Non-pigmented ciliary epithelial cell (primary cell): Measurements from ENCODE around the gene DUXB.
A peak's percentile ranks its signal among the peaks of the same experiment; 100 is the strongest.

Source experiments
- DNase-seq: peaks from one replicate; pipeline ENCODE4 v3.0.0-alpha.2; 2010; ENCODE audit warnings: low read depth

The DUXB gene

DNA sequence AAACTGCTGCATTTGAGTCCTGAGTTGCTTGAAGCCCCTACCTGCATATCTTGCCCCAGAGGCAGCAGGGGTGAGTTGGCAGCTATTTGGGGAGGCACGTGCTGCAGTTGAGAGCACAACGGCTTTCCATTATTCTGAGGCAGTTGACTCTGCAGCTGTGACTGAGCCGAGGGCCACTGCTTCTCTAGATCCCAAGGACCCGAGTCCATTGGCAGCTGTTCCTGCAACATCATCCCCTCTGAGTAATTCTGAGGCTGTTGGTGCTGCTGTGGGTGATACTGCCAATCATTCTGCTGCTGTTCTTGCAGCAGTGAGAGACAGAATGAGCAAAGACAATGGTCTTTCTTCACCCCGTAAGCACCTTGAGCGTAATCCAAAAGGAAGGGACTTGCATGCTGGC lies 40.9 kb downstream of the DUXB start:
- DNase-seq: no peak

DNA sequence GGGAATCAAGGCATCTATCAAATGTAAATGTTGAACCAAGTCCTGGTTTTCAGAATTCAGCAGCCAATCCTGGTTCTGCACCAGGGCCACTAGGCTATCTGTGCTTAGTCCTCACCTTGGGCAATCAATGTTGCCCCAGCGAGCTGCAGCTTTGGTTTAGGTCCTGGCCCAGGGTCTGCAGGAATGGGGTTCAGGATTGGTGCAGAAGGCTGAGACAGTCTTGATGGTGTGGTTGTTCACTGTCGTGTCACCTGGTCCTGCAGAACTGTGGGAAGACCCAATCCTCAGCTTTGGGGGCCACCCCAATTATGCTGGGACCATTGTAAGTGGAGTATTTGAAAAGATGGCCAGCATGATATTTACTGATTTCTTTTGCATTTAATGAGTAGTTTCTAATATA lies 43.1 kb downstream of the DUXB start:
- no peak for DNase-seq

DNA sequence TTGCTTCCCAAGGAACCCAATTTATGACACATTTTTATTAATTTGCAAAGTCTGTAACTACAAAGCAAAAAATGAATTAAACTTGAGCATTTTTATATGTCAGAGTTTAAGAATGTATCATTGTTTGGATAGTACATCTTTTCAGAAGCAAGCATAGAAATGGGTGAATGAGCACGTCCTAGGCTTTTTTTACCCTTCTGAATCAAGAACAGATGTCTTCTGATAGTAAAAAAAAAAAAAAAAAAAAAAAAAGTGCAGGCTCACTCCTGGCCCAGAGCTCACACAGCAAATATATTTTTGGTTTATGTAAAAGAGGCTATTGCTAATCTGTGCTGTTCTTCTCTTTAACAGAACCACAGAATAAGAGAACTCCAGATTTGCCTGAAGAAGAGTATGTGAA lies 47.3 kb downstream of the DUXB start:
- DNase-seq: no peak

DNA sequence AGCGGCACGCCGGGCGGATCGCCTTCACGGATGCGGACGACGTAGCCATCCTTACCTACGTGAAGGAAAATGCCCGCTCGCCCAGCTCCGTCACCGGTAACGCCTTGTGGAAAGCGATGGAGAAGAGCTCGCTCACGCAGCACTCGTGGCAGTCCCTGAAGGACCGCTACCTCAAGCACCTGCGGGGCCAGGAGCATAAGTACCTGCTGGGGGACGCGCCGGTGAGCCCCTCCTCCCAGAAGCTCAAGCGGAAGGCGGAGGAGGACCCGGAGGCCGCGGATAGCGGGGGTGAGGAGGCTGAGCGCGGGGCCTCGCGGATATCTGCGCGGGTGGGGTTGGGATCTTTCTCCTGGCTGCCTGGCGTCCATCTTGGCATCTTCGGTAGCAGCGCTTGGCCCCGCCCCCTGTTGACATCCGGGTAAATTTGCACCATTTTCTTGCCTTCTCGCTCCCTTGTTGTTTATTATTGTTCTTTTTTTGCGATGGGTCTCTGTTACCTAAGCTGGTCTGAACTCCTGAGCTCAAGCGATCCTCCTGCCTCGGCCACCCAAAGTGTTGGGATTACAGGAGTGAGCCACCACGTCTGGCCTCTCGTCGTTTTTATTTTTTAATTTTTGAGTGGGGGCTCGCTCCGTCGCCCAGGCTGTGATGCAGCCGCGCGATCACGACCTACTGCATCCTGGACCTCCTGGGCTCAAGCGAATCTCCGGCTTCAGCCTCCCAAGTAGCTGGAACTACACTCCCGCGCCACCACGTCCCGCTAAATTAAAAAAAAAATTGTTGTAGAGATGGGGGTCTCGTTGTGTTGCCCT lies 52.8 kb downstream of the DUXB start:
- DNase-seq: peak; percentile 28

DNA sequence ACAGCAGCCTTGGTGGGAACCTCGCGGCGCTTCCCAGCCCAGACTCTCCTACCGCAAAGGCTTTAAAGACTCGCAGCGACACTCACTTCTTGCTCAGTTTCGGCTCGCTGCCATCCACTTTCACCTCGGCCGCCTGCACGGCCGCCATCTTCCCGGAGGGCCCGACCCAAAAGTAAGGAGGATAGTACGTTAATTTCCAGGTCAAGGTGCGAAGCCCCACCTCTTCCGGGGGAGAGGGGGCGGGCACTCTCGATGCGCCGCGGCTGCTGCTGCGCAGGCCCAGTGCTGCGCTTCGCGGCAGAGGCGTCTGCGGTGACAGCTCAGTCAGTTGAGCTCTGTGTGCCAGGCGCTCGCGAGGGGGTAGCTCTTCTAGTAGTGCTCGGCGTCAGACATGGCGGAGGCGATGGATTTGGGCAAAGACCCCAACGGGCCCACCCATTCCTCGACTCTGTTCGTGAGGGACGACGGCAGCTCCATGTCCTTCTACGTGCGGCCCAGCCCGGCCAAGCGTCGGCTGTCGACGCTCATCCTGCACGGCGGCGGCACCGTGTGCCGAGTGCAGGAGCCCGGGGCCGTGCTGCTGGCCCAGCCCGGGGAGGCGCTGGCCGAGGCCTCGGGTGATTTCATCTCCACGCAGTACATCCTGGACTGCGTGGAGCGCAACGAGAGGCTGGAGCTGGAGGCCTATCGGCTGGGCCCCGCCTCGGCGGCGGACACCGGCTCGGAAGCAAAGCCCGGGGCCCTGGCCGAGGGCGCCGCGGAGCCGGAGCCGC lies 53.6 kb downstream of the DUXB start, which contains the start of the genes KARS1 and TERF2IP:
Gene KARS1, minus strand, starts transcription at position 174 of the 773 bp plus-strand sequence. Its CDS starts 26 bp downstream, at position 148.
Gene TERF2IP, plus strand, starts transcription at position 282 of the 773 bp plus-strand sequence. Its CDS starts 110 bp downstream, at position 392.
- DNase-seq: peak; percentile 68

DNA sequence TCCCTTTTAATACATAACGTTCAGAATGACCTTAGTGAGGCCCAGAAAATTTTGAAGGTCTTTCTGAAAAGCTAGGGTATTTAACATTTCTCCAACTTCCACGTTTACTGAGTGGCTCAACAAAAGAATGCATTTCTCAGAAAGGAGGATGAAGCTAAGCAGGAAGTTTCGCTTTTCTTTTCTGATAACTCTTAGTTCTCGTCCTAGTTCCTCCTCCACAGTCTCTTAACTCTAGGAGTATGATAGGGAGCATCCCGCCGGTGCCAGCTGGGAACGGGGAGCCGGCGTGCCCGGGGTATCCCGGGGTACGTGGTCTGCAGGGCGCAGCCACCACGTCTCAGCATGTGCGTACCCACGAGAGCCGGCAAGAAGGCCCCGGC lies 54.2 kb downstream of the DUXB start:
- no peak for DNase-seq

DNA sequence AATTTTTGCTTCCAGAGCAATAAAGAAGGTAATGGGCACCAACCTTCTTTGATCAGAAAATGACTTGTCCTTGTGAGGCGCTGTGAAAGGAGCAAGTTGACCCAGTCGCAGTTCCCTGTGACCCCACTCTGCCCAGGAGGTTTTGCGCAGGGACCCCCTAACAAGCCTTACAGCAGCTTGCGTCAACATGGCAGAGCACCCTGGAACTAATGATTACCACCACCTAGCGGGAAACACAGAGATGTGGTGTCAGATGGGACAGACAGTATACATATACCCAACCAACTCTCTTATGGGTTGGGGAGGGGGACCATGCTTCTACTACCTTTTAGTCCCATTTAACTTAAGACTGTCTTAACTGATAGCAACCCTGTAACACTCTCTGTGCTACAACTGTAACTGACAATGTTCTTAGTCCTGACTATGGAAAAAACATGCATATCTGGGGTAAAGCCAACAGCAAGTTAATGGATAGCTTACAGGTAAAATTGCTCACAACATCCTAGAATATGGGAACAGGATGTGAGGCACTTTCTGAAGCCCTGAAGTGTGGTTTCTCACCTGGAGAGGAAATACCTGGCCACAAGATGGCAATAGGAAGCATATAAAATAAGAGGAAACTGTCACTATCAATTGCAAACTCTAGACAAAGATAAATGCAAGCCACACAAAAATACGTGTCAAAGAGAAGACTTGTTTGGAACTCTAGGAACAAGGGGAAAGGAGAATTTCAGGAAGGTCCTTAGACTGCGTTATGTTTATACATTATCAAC lies 56.8 kb downstream of the DUXB start:
- no peak for DNase-seq
